PC-9 (cell line): ENCODE results near the gene RIMBP2.

Experiments used
- CTCF ChIP-seq: fragments of 200-600 bp; sonication (generic); conservative IDR thresholded peaks from 2 replicates; pipeline ENCODE4 v1.6.1; 2017; ENCODE audit warnings: mixed run types, antibody characterized with exemption, mild to moderate bottlenecking, moderate library complexity
- EZH2 ChIP-seq: fragments of 200-600 bp; sonication (generic); IDR thresholded peaks from 2 replicates; pipeline ENCODE4 v1.8.0; 2017; ENCODE audit warnings: antibody characterized with exemption, low read depth

- TF ChIP-seq CTCF, result no peak
- TF ChIP-seq EZH2, result no peak
Measured at GRCh38 chr12:130424858-130425697, 291.0 kb downstream of the RIMBP2 start.
